Hematopoietic multipotent progenitor cell (in vitro differentiated cells): ENCODE results near the gene CAMSAP1. TPM values are rescaled to one million over a fixed set of nuclear protein-coding genes. Genes with fewer than 3 reads are reported as not detected.
"Not testable (repeated sequence)": the region's sequence is repeated elsewhere in the genome, so short reads cannot be mapped to it uniquely, and the experiment has no call there.

Experiments used
- DNase-seq, 3 donors: peaks; one replicate each; pipeline ENCODE4 v3.0.0-alpha.2; 2011 to 2015; ENCODE audit warnings: low read depth in 2 of 3, low spot score in 2 of 3
- total RNA-seq: library from RNA; depleted of rRNA; stranded (reverse); fragments of >200 nt; gene quantifications from one replicate; pipeline ENCODE4 v1.2.3, GENCODE V29; 2012

The CAMSAP1 gene
- total RNA-seq, 1 donor: 18.0 TPM

DNA sequence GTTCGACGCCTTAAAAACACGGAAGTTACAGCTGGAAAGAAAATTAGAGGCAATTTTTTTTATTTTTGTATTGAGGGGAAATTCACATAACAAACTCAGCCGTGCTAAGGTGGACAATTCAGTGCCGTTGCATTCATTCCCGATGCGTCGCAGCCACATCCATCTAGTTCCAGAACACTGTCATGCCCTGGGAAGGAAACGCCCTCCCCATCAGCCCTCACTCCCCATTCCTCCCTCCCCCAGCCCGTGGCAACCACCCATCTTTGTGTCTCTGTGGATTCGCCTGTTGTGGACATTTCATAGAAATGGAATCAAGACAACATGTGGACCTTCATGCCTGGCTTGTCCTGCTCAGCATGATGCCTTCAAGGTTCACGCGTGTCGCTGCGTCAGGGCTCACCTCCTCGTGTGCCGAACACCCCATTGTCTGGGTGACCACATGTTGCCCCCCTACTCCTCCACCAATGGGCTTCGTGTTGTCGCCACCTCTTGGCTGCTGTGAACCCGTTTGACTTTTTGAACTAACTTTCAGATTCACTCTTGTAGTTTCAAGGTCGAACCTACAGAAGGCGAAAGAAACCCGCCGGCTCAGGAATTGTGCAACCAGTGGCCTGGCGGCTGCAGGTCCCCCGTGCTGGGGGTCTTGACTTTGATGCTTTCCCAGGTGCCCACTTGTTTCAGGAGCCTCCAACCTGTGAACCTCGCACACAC, 17.4 kb upstream of the CAMSAP1 start:
- DNase-seq: no peak

- no peak for DNase-seq
Measured at GRCh38 chr9:135923508-135923907, 16.2 kb upstream of the CAMSAP1 start.

DNA sequence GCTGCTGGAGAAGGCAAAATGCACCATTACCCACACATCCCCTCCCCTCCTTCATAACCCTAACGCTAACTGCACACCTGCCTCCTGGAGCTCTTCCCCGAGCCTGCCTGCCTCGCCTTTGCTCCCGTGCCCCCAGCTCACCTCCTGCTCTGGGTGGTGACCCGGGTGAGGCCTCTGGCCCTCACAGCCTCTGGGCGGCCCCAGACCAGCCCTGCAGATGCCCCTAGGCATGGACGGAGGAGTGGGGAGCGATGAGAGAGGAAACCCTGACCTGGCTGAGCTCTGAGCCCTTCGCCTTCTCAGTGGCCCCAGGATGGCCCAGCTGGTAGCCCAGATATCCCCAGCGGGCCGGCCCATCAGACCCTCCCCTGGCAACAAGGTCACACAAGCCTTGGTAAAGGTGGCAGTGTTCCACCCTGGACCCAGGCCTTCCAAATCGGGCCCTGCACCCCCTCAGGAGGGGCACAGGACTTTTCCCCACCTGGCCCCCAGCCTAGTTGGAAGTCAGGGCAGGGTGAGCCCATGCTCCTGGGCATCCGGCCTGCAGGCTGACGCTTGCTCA, 14.5 kb upstream of the CAMSAP1 start:
- DNase-seq: no peak

DNA sequence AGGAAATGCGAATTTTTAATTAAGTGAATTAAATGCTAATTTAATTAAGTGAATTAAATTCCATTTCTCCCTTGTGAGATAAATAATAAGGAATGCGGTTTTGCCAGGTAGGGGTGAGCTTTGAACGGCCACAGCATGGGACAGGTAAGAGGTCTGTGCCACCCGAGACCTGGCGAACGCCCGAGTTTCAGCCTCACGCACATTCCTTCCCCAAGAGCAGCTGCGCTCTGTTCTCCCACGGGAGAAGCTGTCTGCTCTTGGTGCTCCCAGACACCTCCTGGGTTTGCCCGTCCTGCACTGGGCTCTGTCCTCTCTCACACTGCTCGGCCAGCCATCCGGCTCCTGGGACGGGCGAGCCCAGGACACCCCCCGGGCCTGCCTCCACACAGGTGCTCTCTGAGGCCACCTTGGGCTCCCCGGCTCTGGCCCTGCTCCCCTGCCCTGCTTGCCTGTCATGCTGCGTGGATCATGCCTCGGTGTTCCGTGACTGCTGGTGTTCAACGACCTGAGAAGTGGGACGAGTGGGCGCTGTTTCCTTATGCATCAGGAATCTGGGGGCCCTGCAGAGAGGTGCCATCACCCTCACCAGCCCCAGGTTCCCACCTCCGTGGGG, 13.7 kb upstream of the CAMSAP1 start:
- no peak for DNase-seq

GRCh38 chr9:135920256-135920930, 13.0 kb upstream of the CAMSAP1 start:
- no peak for DNase-seq

- DNase-seq: no peak
Measured at GRCh38 chr9:135919318-135919890, 12.1 kb upstream of the CAMSAP1 start.

DNA sequence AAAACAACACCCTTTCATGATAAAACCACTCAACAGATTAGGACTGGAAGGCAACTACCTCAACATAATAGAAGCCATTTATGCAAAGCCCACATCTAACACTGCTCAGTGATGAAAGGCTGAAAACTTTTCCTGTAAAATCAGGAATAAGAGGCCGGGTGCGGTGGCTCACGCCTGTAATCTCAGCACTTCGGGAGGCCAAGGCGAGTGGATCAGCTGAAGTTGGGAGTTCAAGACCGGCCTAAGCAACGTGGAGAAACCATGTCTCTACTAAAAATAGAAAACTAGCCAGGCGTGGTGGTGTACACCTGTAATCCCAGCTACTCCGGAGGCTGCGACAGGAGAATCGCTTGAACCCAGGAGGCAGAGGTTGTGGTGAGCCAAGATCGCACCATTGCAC, 8.9 kb upstream of the CAMSAP1 start:
- DNase-seq: not testable (repeated sequence)

DNA sequence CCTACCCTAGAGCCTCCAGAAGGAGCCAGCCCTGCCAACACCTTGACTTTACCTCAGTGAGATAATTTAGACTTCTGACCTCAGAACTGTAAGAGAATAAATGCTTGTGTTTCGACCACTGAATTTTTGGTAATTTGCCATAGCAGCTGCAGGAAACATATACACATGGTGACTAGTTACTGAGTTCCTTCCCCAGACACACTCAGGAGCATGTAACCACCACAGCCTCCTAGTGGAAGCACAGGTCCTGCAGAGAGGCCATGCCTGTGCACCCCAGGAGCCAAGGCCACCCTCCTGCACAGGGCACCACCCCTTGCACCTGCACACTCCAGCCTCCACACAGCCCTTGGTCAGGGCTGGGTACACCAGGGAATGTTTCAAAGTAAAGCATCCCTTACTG, 7.6 kb upstream of the CAMSAP1 start:
- no peak for DNase-seq

GRCh38 chr9:135911233-135911632, 3.9 kb upstream of the CAMSAP1 start:
- DNase-seq: not testable (repeated sequence)

- no peak for DNase-seq
Measured at GRCh38 chr9:135910757-135911156, 3.4 kb upstream of the CAMSAP1 start.

- no peak for DNase-seq
Measured at GRCh38 chr9:135910216-135910615, 2.9 kb upstream of the CAMSAP1 start.

DNA sequence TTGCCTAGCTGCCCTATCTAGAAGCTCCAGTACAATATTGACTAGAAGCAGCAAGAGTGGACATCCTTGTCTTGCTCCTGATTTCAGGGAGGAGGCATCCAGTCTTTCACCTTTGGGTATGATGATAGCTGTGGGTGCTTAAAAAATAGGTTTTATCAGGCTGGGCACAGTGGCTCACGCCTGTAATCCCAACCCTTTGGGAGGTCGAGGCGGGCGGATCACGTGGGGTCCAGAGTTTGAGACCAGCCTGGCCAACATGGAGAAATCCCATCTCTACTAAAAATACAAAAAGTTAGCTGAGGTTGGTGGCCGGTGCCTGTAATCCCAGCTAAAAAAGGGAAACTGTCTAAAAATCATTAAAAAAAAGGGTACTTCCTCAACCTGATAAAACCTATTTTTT, 2.0 kb upstream of the CAMSAP1 start:
- DNase-seq: no peak

DNA sequence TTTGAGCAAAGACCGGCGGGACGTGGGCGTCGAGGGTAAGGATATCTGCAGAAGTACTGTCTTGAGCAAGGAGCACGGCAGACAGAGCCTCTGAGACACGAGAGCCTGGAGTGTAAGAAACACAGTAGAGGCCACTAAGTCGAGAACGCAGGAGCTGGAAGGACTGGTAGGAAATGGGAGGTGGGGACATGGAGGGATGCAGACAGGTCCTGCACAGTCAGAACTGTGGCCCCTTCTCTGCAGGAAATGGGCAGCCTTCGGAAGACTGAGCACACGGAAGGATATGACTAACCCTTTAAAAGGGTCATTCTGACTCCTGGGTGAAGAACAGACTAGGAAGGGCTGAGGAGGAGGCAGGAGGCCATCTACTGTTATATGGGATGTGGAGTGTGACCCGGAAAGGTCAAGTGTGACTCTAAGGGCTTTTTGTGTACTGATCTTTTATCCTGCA, 1.4 kb upstream of the CAMSAP1 start:
- DNase-seq: no peak

GRCh38 chr9:135908093-135908753, 877 bp upstream of the CAMSAP1 start:
- DNase-seq: no peak

DNA sequence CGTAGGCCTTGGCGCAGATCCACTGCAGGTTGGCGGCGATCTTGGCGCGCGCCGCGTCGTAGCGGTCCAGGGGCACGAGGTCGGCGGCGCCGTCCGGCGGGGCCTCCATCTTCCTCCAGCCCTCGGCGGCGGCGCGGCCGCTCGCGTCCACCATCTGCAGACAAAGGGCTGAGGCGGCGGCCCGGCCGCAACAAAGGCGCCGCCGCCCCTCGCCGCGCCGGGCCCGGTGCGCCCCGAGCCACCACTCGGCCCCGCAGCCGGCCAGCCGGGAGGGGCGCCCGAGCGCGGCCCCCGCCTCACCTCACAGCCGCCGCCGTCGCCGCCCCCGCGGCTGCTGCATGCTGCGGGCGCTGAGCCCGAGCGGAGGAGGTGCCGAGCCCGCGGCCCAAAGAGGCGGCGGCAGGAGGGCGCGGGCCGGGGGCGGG, 328 bp downstream of the CAMSAP1 start:
- peak in 1 of 3 donors; percentile 29 for DNase-seq

GRCh38 chr9:135906291-135907005, 898 bp downstream of the CAMSAP1 start:
- no peak for DNase-seq

GRCh38 chr9:135905380-135906258, 1.7 kb downstream of the CAMSAP1 start:
- DNase-seq: no peak

DNA sequence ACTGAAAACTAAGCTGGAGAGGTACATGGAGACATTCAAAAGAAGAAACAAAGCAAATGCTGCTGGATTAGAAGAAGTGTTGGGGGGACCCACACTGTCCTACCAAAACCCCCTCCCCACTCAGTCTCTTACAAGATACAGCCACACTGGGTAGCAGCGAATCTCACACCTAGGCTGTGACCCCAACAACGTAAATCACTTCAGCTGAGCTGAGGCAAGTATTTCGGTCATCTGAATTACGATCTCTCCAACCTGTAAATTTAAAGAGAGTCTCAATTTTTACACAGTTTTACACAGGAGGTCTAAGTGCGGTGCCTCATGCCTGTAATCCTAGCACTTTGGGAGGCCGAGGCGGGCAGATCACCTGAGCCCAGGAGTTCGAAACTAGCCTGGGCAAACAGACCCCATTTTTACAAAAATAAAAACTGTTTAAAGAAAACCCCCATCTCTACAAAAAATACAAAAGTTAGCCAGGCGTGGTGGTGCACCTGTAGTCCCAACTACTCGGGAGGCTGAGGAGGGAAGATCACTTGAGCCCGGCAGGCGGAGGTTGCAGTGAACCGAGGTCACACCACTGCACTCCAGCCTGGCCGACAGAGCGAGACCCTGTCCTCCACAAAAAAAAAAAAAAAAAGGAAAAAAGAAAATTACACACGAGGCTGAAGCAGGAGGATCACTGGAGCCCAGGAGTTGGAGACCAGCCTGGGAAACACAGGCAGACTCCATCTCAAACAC, 3.4 kb downstream of the CAMSAP1 start:
- DNase-seq: no peak

- no peak for DNase-seq
Measured at GRCh38 chr9:135903358-135903656, 4.0 kb downstream of the CAMSAP1 start.
